Hepatocyte (in vitro differentiated cells): Measurements from ENCODE around the gene PMFBP1. TPM values are rescaled to one million over a fixed set of nuclear protein-coding genes. Genes with fewer than 3 reads are reported as not detected.

Source experiments
- DNase-seq: peaks from one replicate; pipeline ENCODE4 v3.0.0-alpha.2; 2016; ENCODE audit warnings: low spot score
- H2AFZ ChIP-seq: fragments of 200-600 bp; sonication (generic); 2 replicates; pipeline ENCODE4 v1.6.0; 2016; ENCODE audit warnings: antibody characterized with exemption, mild to moderate bottlenecking
- H3K27ac ChIP-seq: fragments of 200-600 bp; sonication (generic); 2 replicates; pipeline ENCODE4 v1.5.1; 2016; ENCODE audit warnings: mild to moderate bottlenecking
- H3K27me3 ChIP-seq: fragments of 200-600 bp; sonication (generic); 2 replicates; pipeline ENCODE4 v1.6.1; 2016
- H3K36me3 ChIP-seq: fragments of 200-600 bp; sonication (generic); replicated peaks from 2 replicates; pipeline ENCODE4 v1.5.1; 2016; ENCODE audit warnings: low read depth; ENCODE audit not compliant: insufficient read depth
- H3K4me1 ChIP-seq: fragments of 200-600 bp; sonication (generic); 2 replicates; pipeline ENCODE4 v1.5.1; 2016; ENCODE audit warnings: mild to moderate bottlenecking, moderate library complexity; ENCODE audit not compliant: insufficient read depth
- H3K4me2 ChIP-seq: fragments of 200-600 bp; sonication (generic); 2 replicates; pipeline ENCODE4 v1.6.0; 2016
- H3K4me3 ChIP-seq: fragments of 200-600 bp; sonication (generic); 2 replicates; pipeline ENCODE4 v1.5.1; 2016; ENCODE audit warnings: mild to moderate bottlenecking
- H3K79me2 ChIP-seq: fragments of 200-600 bp; sonication (generic); 2 replicates; pipeline ENCODE4 v1.6.0; 2017; ENCODE audit warnings: mild to moderate bottlenecking
- H3K9me2 ChIP-seq: fragments of 200-600 bp; sonication (generic); replicated peaks from 2 replicates; pipeline ENCODE4 v1.6.0; 2017; ENCODE audit warnings: mild to moderate bottlenecking; ENCODE audit not compliant: insufficient read depth
- H3K9me3 ChIP-seq: fragments of 200-600 bp; sonication (generic); 2 replicates; pipeline ENCODE4 v1.5.1; 2016; ENCODE audit warnings: low read depth, mild to moderate bottlenecking
- H4K20me1 ChIP-seq: fragments of 200-600 bp; sonication (generic); 2 replicates; pipeline ENCODE4 v1.6.0; 2016; ENCODE audit warnings: mild to moderate bottlenecking; ENCODE audit not compliant: insufficient read depth, poor library complexity, severe bottlenecking
- CTCF ChIP-seq: fragments of 200-600 bp; sonication (generic); IDR thresholded peaks from 2 replicates; pipeline ENCODE4 v1.5.1; 2016; ENCODE audit warnings: antibody characterized with exemption, mild to moderate bottlenecking; ENCODE audit not compliant: poor library complexity
- EZH2 ChIP-seq: fragments of 200-600 bp; sonication (generic); IDR thresholded peaks from 2 replicates; pipeline ENCODE4 v1.6.1; 2016; ENCODE audit warnings: antibody characterized with exemption, mild to moderate bottlenecking, borderline replicate concordance
- EZH2phosphoT487 ChIP-seq: fragments of 200-600 bp; sonication (generic); IDR thresholded peaks from one replicate; pipeline ENCODE4 v1.6.1; 2018; ENCODE audit warnings: antibody characterized with exemption, mild to moderate bottlenecking, low read depth, moderate library complexity; ENCODE audit not compliant: unreplicated experiment, severe bottlenecking
- WGBS: methylation state at CpG from one replicate; pipeline ENCODE4 v1.1.6; 2016; ENCODE audit warnings: low lambda C conversion rate; ENCODE audit errors: missing lambda C conversion rate; 5-methylcytosine and 5-hydroxymethylcytosine counted together
- polyA plus RNA-seq: library from polyadenylated mRNA; unstranded; fragments of >200 nt; fragmentation: Nextera tagmentation; extraction: Ambion mirVana; gene quantifications from 2 replicates; pipeline ENCODE4 v1.2.1, GENCODE V29; 2016
- total RNA-seq: library from RNA; depleted of rRNA; stranded (reverse); fragments of >200 nt; gene quantifications from 2 replicates; pipeline ENCODE4 v1.2.3, GENCODE V29; 2014

PMFBP1 gene
- total and polyA plus RNA-seq, 2 experiments from 2014 or later, result 1.4 to 3.4 TPM

GRCh38 chr16:72093448-72094265 lies 78.3 kb downstream of the PMFBP1 start, which contains the start of the genes DHX38 and TXNL4B:
DHX38 (plus strand) TSS chr16:72093847; CDS start chr16:72096158, 2,311 bp downstream.
TXNL4B (minus strand) TSS chr16:72093620; CDS start chr16:72090749, 2,871 bp downstream.
- H3K36me3 ChIP-seq, result no peaks in the 10 kb centered on the region
- peak within 1 kb of the TSS; percentile 60 for H3K4me3 ChIP-seq
- H3K4me1 ChIP-seq, result peaks cover 18% of the 10 kb centered on the region
- peak within 1 kb of the TSS; percentile 43 for H2AFZ ChIP-seq
- no peaks in the 10 kb centered on the region for H4K20me1 ChIP-seq
- TF ChIP-seq CTCF (no peak), EZH2 (no peak), EZH2phosphoT487 (no peak)
- H3K4me2 ChIP-seq, result peak within 1 kb of the TSS; percentile 96
- H3K79me2 ChIP-seq, result peaks cover 62% of the 10 kb centered on the region
- WGBS, result 2% methylated on average over 42 of the region's 43 CpGs
- H3K27ac ChIP-seq, result peak within 1 kb of the TSS; percentile 86
- no peaks in the 10 kb centered on the region for H3K27me3 ChIP-seq
- H3K9me3 ChIP-seq, result no peaks in the 10 kb centered on the region
- H3K9me2 ChIP-seq, result no peaks in the 10 kb centered on the region
- peak; percentile 98 for DNase-seq

GRCh38 chr16:72092832-72093447 lies 79.0 kb downstream of the PMFBP1 start:
- 1% methylated on average over 22 of the region's 22 CpGs for WGBS
- Histone ChIP-seq H4K20me1 (no peaks in the 10 kb centered on the region), H3K9me2 (no peaks in the 10 kb centered on the region), H3K9me3 (no peaks in the 10 kb centered on the region), H3K4me1 (peaks cover 18% of the 10 kb centered on the region), H3K27ac (peak overlapping the region; percentile 71), H3K27me3 (no peaks in the 10 kb centered on the region), H3K4me2 (peak overlapping the region; percentile 92), H2AFZ (peak overlapping the region; percentile 34), H3K4me3 (peak overlapping the region; percentile 40), H3K79me2 (peaks cover 62% of the 10 kb centered on the region), H3K36me3 (no peaks in the 10 kb centered on the region)
- peak; percentile 52 for DNase-seq
- no peak for TF ChIP-seq EZH2phosphoT487

GRCh38 chr16:72091217-72091616 lies 80.7 kb downstream of the PMFBP1 start:
- H3K9me2 ChIP-seq, result no peaks in the 10 kb centered on the region
- H3K4me3 ChIP-seq, result no peak overlapping the region
- TF ChIP-seq EZH2 (no peak), EZH2phosphoT487 (no peak)
- peak overlapping the region; percentile 11 for H3K4me2 ChIP-seq
- no peak overlapping the region for H3K27ac ChIP-seq
- DNase-seq, result peak; percentile 23
- H3K9me3 ChIP-seq, result no peaks in the 10 kb centered on the region
- H2AFZ ChIP-seq, result no peak overlapping the region
- H4K20me1 ChIP-seq, result no peaks in the 10 kb centered on the region
- 70% methylated on average over 3 of the region's 3 CpGs for WGBS
- H3K36me3 ChIP-seq, result no peaks in the 10 kb centered on the region
- no peaks in the 10 kb centered on the region for H3K27me3 ChIP-seq
- H3K4me1 ChIP-seq, result peaks cover 18% of the 10 kb centered on the region
- peaks cover 57% of the 10 kb centered on the region for H3K79me2 ChIP-seq

GRCh38 chr16:72085002-72085401 lies 87.0 kb downstream of the PMFBP1 start:
- TF ChIP-seq EZH2phosphoT487, result no peak
- H3K36me3 ChIP-seq, result no peaks in the 10 kb centered on the region
- no peaks in the 10 kb centered on the region for H3K27me3 ChIP-seq
- no peak for DNase-seq
- peaks cover 4% of the 10 kb centered on the region for H3K79me2 ChIP-seq
- H3K9me3 ChIP-seq, result no peaks in the 10 kb centered on the region
- no peaks in the 10 kb centered on the region for H4K20me1 ChIP-seq
- no peak overlapping the region for H3K27ac ChIP-seq
- H2AFZ ChIP-seq, result no peak overlapping the region
- WGBS, result 94% methylated on average over 2 of the region's 2 CpGs
- no peaks in the 10 kb centered on the region for H3K9me2 ChIP-seq
- H3K4me2 ChIP-seq, result no peak overlapping the region
- no peak overlapping the region for H3K4me3 ChIP-seq
- H3K4me1 ChIP-seq, result no peaks in the 10 kb centered on the region

GRCh38 chr16:72084445-72084844 lies 87.5 kb downstream of the PMFBP1 start:
- Histone ChIP-seq H3K79me2 (no peaks in the 10 kb centered on the region), H3K4me3 (no peak overlapping the region), H2AFZ (no peak overlapping the region), H3K9me3 (no peaks in the 10 kb centered on the region), H3K27ac (no peak overlapping the region), H3K27me3 (no peaks in the 10 kb centered on the region), H3K4me1 (no peaks in the 10 kb centered on the region), H3K4me2 (no peak overlapping the region), H3K36me3 (no peaks in the 10 kb centered on the region), H3K9me2 (no peaks in the 10 kb centered on the region), H4K20me1 (no peaks in the 10 kb centered on the region)
- DNase-seq, result no peak
- 97% methylated on average over 10 of the region's 10 CpGs for whole genome bisulfite sequencing
- no peak for TF ChIP-seq CTCF
- TF ChIP-seq EZH2, result no peak
- TF ChIP-seq EZH2phosphoT487, result no peak
